ENCODE data around the gene CACNA1C.

The CACNA1C gene

GRCh38 chr12:2336409-2336829 lies 283.6 kb downstream of the CACNA1C start:
- Histone ChIP-seq H3K4me1 (ENCODE audit: control insufficient read depth in 1 of 2, insufficient read depth in 2 of 2, low read length in 2 of 2) (peaks cover 11 to 25% of the 10 kb centered on the region in 2 donors), H3K9ac (ENCODE audit: low read depth in 1 of 2, low read length in 2 of 2) (no peak overlapping the region), H3K27ac (ENCODE audit: low read depth, low read length) (peak overlapping the region; percentile 58), H3K4me3 (ENCODE audit: low read depth in 1 of 2, low read length in 2 of 2) (no peak overlapping the region), H3K27me3 (ENCODE audit: control insufficient read depth in 1 of 2, insufficient read depth in 2 of 2, low read length in 2 of 2) (no peaks in the 10 kb centered on the region), H3K36me3 (ENCODE audit: control insufficient read depth in 1 of 2, insufficient read depth in 2 of 2, low read length in 2 of 2) (no peaks in the 10 kb centered on the region), H3K9me3 (ENCODE audit: control insufficient read depth in 1 of 2, low read length in 2 of 2) (no peaks in the 10 kb centered on the region)

GRCh38 chr12:2337031-2338010 lies 284.5 kb downstream of the CACNA1C start:
- H3K4me1 ChIP-seq (ENCODE audit: control insufficient read depth in 1 of 2, insufficient read depth in 2 of 2, low read length in 2 of 2), result peaks cover 11 to 25% of the 10 kb centered on the region in 2 donors
- H3K36me3 ChIP-seq (ENCODE audit: control insufficient read depth in 1 of 2, insufficient read depth in 2 of 2, low read length in 2 of 2), result no peaks in the 10 kb centered on the region
- no peak overlapping the region for H3K9ac ChIP-seq (ENCODE audit: low read depth in 1 of 2, low read length in 2 of 2)
- H3K27me3 ChIP-seq (ENCODE audit: control insufficient read depth in 1 of 2, insufficient read depth in 2 of 2, low read length in 2 of 2), result no peaks in the 10 kb centered on the region
- no peak overlapping the region for H3K4me3 ChIP-seq (ENCODE audit: low read depth in 1 of 2, low read length in 2 of 2)
- peak overlapping the region; percentile 58 for H3K27ac ChIP-seq (ENCODE audit: low read depth, low read length)
- H3K9me3 ChIP-seq (ENCODE audit: control insufficient read depth in 1 of 2, low read length in 2 of 2), result no peaks in the 10 kb centered on the region

- Histone ChIP-seq H3K27me3 (ENCODE audit: control insufficient read depth in 1 of 2, insufficient read depth in 2 of 2, low read length in 2 of 2) (no peaks in the 10 kb centered on the region), H3K27ac (ENCODE audit: low read depth, low read length) (no peak overlapping the region), H3K9me3 (ENCODE audit: control insufficient read depth in 1 of 2, low read length in 2 of 2) (no peaks in the 10 kb centered on the region), H3K9ac (ENCODE audit: low read depth in 1 of 2, low read length in 2 of 2) (no peak overlapping the region), H3K36me3 (ENCODE audit: control insufficient read depth in 1 of 2, insufficient read depth in 2 of 2, low read length in 2 of 2) (no peaks in the 10 kb centered on the region), H3K4me1 (ENCODE audit: control insufficient read depth in 1 of 2, insufficient read depth in 2 of 2, low read length in 2 of 2) (peaks cover 11 to 25% of the 10 kb centered on the region in 2 donors), H3K4me3 (ENCODE audit: low read depth in 1 of 2, low read length in 2 of 2) (no peak overlapping the region)
Measured at GRCh38 chr12:2338381-2338780, 285.6 kb downstream of the CACNA1C start.

- Histone ChIP-seq H3K27me3 (ENCODE audit: control insufficient read depth in 1 of 2, insufficient read depth in 2 of 2, low read length in 2 of 2) (no peaks in the 10 kb centered on the region), H3K4me1 (ENCODE audit: control insufficient read depth in 1 of 2, insufficient read depth in 2 of 2, low read length in 2 of 2) (peaks cover 11 to 25% of the 10 kb centered on the region in 2 donors), H3K9me3 (ENCODE audit: control insufficient read depth in 1 of 2, low read length in 2 of 2) (no peaks in the 10 kb centered on the region), H3K36me3 (ENCODE audit: control insufficient read depth in 1 of 2, insufficient read depth in 2 of 2, low read length in 2 of 2) (no peaks in the 10 kb centered on the region), H3K9ac (ENCODE audit: low read depth in 1 of 2, low read length in 2 of 2) (no peak overlapping the region), H3K4me3 (ENCODE audit: low read depth in 1 of 2, low read length in 2 of 2) (no peak overlapping the region), H3K27ac (ENCODE audit: low read depth, low read length) (no peak overlapping the region)
Measured at GRCh38 chr12:2338991-2339431, 286.2 kb downstream of the CACNA1C start.

GRCh38 chr12:2341051-2341751 lies 288.4 kb downstream of the CACNA1C start:
- Histone ChIP-seq H3K9ac (ENCODE audit: low read depth in 1 of 2, low read length in 2 of 2) (no peak overlapping the region), H3K4me1 (ENCODE audit: control insufficient read depth in 1 of 2, insufficient read depth in 2 of 2, low read length in 2 of 2) (peaks cover 23 to 37% of the 10 kb centered on the region in 2 donors), H3K4me3 (ENCODE audit: low read depth in 1 of 2, low read length in 2 of 2) (no peak overlapping the region), H3K27me3 (ENCODE audit: control insufficient read depth in 1 of 2, insufficient read depth in 2 of 2, low read length in 2 of 2) (peaks cover 0 to 3% of the 10 kb centered on the region in 2 donors), H3K9me3 (ENCODE audit: control insufficient read depth in 1 of 2, low read length in 2 of 2) (no peaks in the 10 kb centered on the region), H3K36me3 (ENCODE audit: control insufficient read depth in 1 of 2, insufficient read depth in 2 of 2, low read length in 2 of 2) (no peaks in the 10 kb centered on the region), H3K27ac (ENCODE audit: low read depth, low read length) (no peak overlapping the region)

GRCh38 chr12:2341871-2342270 lies 289.1 kb downstream of the CACNA1C start:
- Histone ChIP-seq H3K9ac (ENCODE audit: low read depth in 1 of 2, low read length in 2 of 2) (no peak overlapping the region), H3K36me3 (ENCODE audit: control insufficient read depth in 1 of 2, insufficient read depth in 2 of 2, low read length in 2 of 2) (no peaks in the 10 kb centered on the region), H3K4me1 (ENCODE audit: control insufficient read depth in 1 of 2, insufficient read depth in 2 of 2, low read length in 2 of 2) (peaks cover 23 to 33% of the 10 kb centered on the region in 2 donors), H3K27me3 (ENCODE audit: control insufficient read depth in 1 of 2, insufficient read depth in 2 of 2, low read length in 2 of 2) (peaks cover 0 to 3% of the 10 kb centered on the region in 2 donors), H3K4me3 (ENCODE audit: low read depth in 1 of 2, low read length in 2 of 2) (no peak overlapping the region), H3K27ac (ENCODE audit: low read depth, low read length) (no peak overlapping the region), H3K9me3 (ENCODE audit: control insufficient read depth in 1 of 2, low read length in 2 of 2) (no peaks in the 10 kb centered on the region)

- H3K4me1 ChIP-seq (ENCODE audit: control insufficient read depth in 1 of 2, insufficient read depth in 2 of 2, low read length in 2 of 2), result peaks cover 17 to 18% of the 10 kb centered on the region in 2 donors
- H3K4me3 ChIP-seq (ENCODE audit: low read depth in 1 of 2, low read length in 2 of 2), result no peak overlapping the region
- H3K9me3 ChIP-seq (ENCODE audit: control insufficient read depth in 1 of 2, low read length in 2 of 2), result no peaks in the 10 kb centered on the region
- no peak overlapping the region for H3K9ac ChIP-seq (ENCODE audit: low read depth in 1 of 2, low read length in 2 of 2)
- H3K27ac ChIP-seq (ENCODE audit: low read depth, low read length), result no peak overlapping the region
- H3K27me3 ChIP-seq (ENCODE audit: control insufficient read depth in 1 of 2, insufficient read depth in 2 of 2, low read length in 2 of 2), result peaks cover 0 to 3% of the 10 kb centered on the region in 2 donors
- no peaks in the 10 kb centered on the region for H3K36me3 ChIP-seq (ENCODE audit: control insufficient read depth in 1 of 2, insufficient read depth in 2 of 2, low read length in 2 of 2)
Measured at GRCh38 chr12:2343681-2344080, 290.9 kb downstream of the CACNA1C start.

- Histone ChIP-seq H3K4me1 (ENCODE audit: control insufficient read depth in 1 of 2, insufficient read depth in 2 of 2, low read length in 2 of 2) (peaks cover 15 to 17% of the 10 kb centered on the region in 2 donors), H3K9me3 (ENCODE audit: control insufficient read depth in 1 of 2, low read length in 2 of 2) (no peaks in the 10 kb centered on the region), H3K9ac (ENCODE audit: low read depth in 1 of 2, low read length in 2 of 2) (no peak overlapping the region), H3K27ac (ENCODE audit: low read depth, low read length) (no peak overlapping the region), H3K27me3 (ENCODE audit: control insufficient read depth in 1 of 2, insufficient read depth in 2 of 2, low read length in 2 of 2) (peaks cover 0 to 3% of the 10 kb centered on the region in 2 donors), H3K36me3 (ENCODE audit: control insufficient read depth in 1 of 2, insufficient read depth in 2 of 2, low read length in 2 of 2) (no peaks in the 10 kb centered on the region), H3K4me3 (ENCODE audit: low read depth in 1 of 2, low read length in 2 of 2) (no peak overlapping the region)
Measured at GRCh38 chr12:2344476-2344875, 291.7 kb downstream of the CACNA1C start.

- Histone ChIP-seq H3K9me3 (ENCODE audit: control insufficient read depth in 1 of 2, low read length in 2 of 2) (no peaks in the 10 kb centered on the region), H3K27ac (ENCODE audit: low read depth, low read length) (no peak overlapping the region), H3K9ac (ENCODE audit: low read depth in 1 of 2, low read length in 2 of 2) (no peak overlapping the region), H3K4me1 (ENCODE audit: control insufficient read depth in 1 of 2, insufficient read depth in 2 of 2, low read length in 2 of 2) (peaks cover 15 to 17% of the 10 kb centered on the region in 2 donors), H3K27me3 (ENCODE audit: control insufficient read depth in 1 of 2, insufficient read depth in 2 of 2, low read length in 2 of 2) (peaks cover 0 to 3% of the 10 kb centered on the region in 2 donors), H3K36me3 (ENCODE audit: control insufficient read depth in 1 of 2, insufficient read depth in 2 of 2, low read length in 2 of 2) (no peaks in the 10 kb centered on the region), H3K4me3 (ENCODE audit: low read depth in 1 of 2, low read length in 2 of 2) (no peak overlapping the region)
Measured at GRCh38 chr12:2344885-2345284, 292.1 kb downstream of the CACNA1C start.

- Histone ChIP-seq H3K9me3 (ENCODE audit: control insufficient read depth in 1 of 2, low read length in 2 of 2) (no peaks in the 10 kb centered on the region), H3K9ac (ENCODE audit: low read depth in 1 of 2, low read length in 2 of 2) (no peak overlapping the region), H3K27me3 (ENCODE audit: control insufficient read depth in 1 of 2, insufficient read depth in 2 of 2, low read length in 2 of 2) (peaks cover 0 to 3% of the 10 kb centered on the region in 2 donors), H3K4me1 (ENCODE audit: control insufficient read depth in 1 of 2, insufficient read depth in 2 of 2, low read length in 2 of 2) (peaks cover 15 to 17% of the 10 kb centered on the region in 2 donors), H3K4me3 (ENCODE audit: low read depth in 1 of 2, low read length in 2 of 2) (no peak overlapping the region), H3K27ac (ENCODE audit: low read depth, low read length) (no peak overlapping the region), H3K36me3 (ENCODE audit: control insufficient read depth in 1 of 2, insufficient read depth in 2 of 2, low read length in 2 of 2) (no peaks in the 10 kb centered on the region)
Measured at GRCh38 chr12:2345902-2346301, 293.1 kb downstream of the CACNA1C start.
